Cardiac fibroblast (primary cell): ENCODE measurements around the gene TMEM151A.
"Not testable (repeated sequence)": the region's sequence is repeated elsewhere in the genome, so short reads cannot be mapped to it uniquely, and the experiment has no call there.

Experiments used
- DNase-seq, 2 donors: peaks; one replicate each; pipeline versions ENCODE4 v3.0.0 to v3.0.0-alpha.2; 2010; ENCODE audit warnings: low read depth in 2 of 2
- H3K4me3 ChIP-seq, 2 donors: replicated peaks in 1 of 2; 1 replicate in 1 of 2; 2 replicates in 1 of 2; pipeline ENCODE4 v1.5.1; 2011; ENCODE audit warnings: low read depth in 2 of 2, low read length in 2 of 2, mild to moderate bottlenecking in 2 of 2, moderate library complexity in 1 of 2
- TF ChIP-seq, protein P1 (sequence below): IDR thresholded peaks from one replicate; pipeline ENCODE4 v1.5.1; 2011; ENCODE audit warnings: low read depth, mild to moderate bottlenecking, low read length, inconsistent platforms

Gene TMEM151A

DNA sequence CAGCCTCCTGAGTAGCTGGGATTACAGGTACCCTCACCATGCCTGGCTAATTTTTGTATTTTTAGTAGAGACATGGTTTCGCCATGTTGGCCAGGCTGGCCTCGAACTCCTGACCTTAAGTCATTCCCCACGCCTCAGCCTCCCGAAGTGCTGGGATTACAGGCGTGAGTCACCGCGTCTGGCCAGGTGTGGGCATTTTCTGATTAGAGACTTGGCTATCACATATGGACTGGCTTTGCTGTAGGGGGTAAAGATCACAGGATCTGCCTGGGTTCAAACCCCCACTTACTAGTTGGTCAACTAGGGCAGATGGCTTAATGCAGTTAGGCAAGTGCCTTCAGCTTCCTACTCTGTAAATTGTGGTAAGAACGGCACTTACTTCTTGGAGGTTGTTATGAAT, 18.6 kb downstream of the TMEM151A start:
- no peak for DNase-seq
- H3K4me3 ChIP-seq = no peak overlapping the region
- TF ChIP-seq, protein P1, sequence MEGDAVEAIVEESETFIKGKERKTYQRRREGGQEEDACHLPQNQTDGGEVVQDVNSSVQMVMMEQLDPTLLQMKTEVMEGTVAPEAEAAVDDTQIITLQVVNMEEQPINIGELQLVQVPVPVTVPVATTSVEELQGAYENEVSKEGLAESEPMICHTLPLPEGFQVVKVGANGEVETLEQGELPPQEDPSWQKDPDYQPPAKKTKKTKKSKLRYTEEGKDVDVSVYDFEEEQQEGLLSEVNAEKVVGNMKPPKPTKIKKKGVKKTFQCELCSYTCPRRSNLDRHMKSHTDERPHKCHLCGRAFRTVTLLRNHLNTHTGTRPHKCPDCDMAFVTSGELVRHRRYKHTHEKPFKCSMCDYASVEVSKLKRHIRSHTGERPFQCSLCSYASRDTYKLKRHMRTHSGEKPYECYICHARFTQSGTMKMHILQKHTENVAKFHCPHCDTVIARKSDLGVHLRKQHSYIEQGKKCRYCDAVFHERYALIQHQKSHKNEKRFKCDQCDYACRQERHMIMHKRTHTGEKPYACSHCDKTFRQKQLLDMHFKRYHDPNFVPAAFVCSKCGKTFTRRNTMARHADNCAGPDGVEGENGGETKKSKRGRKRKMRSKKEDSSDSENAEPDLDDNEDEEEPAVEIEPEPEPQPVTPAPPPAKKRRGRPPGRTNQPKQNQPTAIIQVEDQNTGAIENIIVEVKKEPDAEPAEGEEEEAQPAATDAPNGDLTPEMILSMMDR = no peak

DNA sequence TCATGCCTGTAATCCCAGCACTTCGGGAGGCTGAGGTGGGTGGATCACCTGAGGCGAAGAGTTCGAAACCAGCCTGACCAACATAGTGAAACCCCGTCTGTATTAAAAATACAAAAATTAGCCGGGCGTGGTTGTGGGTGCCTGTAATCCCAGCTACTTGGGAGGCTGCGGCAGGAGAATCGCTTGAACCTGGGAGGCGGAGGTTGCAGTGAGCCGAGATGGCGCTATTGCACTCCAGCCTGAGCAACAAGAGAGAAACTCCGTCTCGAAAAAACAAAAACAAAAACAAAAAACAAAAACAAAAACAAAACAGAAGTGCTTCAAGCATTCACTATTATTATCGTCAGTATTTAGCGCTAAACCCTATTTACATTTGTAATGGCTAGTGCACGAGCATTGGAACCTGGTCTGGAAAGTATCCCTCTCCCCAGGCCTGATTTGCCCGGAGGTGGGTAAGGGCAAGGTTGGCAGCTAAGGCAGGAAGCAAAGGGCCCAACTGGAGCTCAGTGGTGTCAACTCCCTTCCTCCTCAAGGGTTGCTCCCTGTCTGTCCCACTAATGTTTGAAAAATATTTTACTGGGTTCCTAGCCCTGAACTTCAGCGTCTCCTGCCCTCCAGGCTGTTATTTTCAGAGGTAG, 19.2 kb downstream of the TMEM151A start:
- DNase-seq, H3K4me3 ChIP-seq: not testable (repeated sequence)

DNA sequence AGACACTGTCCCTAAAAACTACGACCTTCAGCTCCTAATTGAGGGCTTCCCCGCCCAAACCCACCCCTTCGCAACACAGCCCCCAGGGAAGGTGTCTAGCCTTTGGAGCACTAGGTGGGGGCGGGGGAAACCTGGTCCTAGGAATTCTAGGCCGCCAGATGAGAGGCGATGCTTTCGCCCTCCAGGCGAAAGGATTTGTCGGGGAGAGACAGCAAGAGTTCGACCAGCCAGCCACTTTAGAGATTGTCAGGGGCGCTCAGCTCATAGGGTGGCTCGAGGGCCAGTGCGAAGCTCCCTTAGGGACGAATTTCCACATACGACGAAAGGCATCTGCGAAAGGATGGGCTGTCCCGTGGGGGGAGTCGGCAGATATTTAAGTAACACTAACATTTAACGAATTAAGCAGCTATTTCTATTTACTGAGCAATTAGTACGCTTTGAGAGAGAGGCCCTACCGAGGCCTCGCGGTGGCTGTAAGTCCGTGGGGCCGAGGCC, 19.8 kb downstream of the TMEM151A start:
- TF ChIP-seq, protein P1 = peak; percentile 95
- H3K4me3 ChIP-seq = peak overlapping the region; percentile 46 to 58
- no peak for DNase-seq

DNA sequence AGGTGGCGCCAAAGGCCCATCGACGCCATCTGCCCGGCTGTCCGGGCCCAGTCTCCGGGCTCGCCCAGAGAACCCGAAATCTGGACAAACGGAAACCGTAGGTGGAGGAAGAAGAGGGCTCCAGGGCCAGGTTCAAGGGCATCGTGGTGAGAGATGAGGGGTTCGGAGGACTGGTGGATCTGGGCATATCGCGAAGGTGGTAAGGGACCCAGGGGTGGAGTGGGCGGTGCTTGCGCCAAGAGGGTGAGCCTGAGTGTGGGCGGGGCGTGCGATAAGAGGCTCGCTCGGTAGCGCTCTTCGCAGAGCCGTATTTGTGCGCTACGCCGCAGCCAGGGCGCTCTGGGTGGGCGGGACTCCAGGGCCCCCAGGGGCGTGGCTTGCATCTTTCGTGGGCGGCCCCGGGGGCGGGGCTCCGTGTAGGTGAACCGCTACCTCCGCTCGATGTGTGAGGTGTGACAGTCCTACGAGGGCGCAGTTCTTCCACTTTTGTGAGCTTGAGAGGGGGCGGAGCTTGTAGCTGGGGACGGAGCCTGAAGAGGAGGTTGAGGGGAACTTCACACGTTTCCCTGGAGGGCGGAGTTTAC, 20.4 kb downstream of the TMEM151A start:
- peak; percentile 94 to 97 for DNase-seq
- TF ChIP-seq, protein P1 = no peak
- H3K4me3 ChIP-seq = peak overlapping the region; percentile 46 to 58

DNA sequence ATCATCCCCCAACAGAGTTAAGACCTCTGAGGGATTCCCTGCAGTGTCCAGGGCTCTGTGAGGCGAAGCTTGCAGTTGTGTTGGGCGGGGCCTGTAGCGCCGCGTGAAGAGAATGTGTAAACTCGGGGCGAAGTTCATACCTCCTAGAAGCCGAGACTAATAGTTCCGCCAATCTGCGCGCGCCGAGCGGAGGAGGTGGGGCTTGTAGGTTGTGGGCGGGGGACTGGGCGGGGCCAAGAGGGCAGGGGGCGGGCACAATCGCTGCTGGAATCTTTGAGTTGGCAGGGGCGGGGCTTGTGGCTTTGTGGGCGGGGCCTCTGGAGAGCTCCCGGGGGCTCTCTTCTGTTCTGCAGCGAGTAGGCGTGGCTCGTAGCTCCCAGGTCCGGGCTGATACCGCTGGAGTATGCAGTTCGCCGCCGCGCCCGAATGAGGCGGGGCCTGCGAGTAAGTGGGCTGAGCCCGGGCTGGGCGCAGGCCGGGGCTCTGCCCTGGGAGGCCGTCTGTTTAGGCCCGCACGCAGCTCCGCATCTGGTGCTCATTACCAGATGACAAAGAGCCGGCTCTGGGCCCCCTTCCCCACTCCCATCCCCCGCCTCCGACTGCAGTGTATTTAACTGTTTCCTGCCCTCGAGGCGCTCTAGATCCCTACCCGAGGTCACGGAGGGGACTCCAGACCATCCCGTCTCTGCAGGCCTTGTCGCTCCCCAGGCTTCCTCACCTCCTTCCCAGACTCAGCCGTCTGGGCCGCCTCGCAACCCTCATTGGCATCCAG, 21.0 kb downstream of the TMEM151A start:
- DNase-seq = peak; percentile 99 to 100
- TF ChIP-seq, protein P1 = no peak
- H3K4me3 ChIP-seq = peak overlapping the region; percentile 63 to 65

DNA sequence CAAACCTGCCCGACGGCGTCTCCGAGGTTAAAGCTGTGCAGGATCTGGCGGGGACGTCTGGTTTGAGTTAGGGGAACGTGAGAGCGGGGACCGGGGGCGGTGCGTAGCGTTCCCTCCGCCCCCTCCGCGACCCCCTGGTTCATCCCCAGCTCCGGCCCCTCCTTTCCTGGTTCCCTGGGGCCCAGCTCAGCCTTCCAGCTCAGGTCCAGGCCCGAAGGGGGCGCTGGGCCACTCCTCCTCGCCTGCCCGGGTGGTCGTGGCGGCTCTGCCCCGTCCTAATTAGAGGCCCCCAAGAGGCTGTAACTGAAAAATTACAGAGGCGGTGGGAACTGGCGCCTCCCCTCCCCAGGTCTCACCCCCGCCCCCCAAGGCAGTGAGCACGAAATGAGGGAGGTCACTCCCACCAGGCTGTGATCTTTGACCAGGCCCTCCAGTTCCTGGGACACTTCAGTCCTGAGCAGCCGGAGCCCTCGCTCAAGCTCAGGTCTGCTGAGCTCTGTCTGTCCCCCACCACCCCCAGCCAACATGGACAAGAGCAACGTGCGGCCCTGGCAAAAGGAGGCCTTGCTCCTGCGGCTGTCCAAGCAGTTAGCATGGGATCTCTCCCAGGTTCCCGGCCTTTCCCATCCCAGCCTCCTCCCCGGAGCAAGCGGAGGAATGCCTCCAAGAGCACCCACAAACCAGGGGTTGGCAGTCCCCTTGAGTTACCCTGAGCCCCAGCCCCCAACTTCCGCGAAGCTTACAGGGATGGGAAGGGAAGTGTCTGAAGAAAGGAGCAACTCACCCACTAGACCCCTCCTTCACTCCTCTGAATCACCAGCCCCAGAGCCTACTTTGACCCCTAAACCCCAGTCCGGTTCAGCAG, 21.9 kb downstream of the TMEM151A start:
- peak; percentile 38 to 58 for DNase-seq
- TF ChIP-seq, protein P1 = peak; percentile 31
- peak overlapping the region; percentile 63 to 65 for H3K4me3 ChIP-seq
